ENCODE measurements around the gene PODN.

- TF ChIP-seq CTCF (conservative IDR thresholded peaks at IDR 0.05) = no peak
- no peak for TF ChIP-seq EZH2 (IDR thresholded peaks at IDR 0.05; ENCODE audit: low read depth)
Measured at GRCh38 chr1:53127546-53127945, 65.5 kb downstream of the PODN start.
